Osteocyte (in vitro differentiated cells): Measurements from ENCODE around the gene CKB. TPM values are rescaled to one million over a fixed set of nuclear protein-coding genes. Genes with fewer than 3 reads are reported as not detected.

Experiments used
- DNase-seq: peaks from one replicate; pipeline ENCODE4 v3.0.0; 2021; ENCODE audit warnings: mixed read lengths; ENCODE audit not compliant: unreplicated experiment; ENCODE audit errors: extremely low spot score
- H3K27ac Mint-ChIP-seq: one replicate; pipeline ENCODE4 v1.8.0; 2021; ENCODE audit warnings: mild to moderate bottlenecking, mixed read lengths; ENCODE audit not compliant: unreplicated experiment
- H3K27me3 Mint-ChIP-seq: one replicate; pipeline ENCODE4 v1.8.0; 2021; ENCODE audit warnings: mixed read lengths; ENCODE audit not compliant: unreplicated experiment
- H3K36me3 Mint-ChIP-seq: one replicate; pipeline ENCODE4 v1.8.0; 2021; ENCODE audit warnings: mixed read lengths; ENCODE audit not compliant: unreplicated experiment
- H3K4me1 Mint-ChIP-seq: one replicate; pipeline ENCODE4 v1.8.0; 2021; ENCODE audit warnings: mixed read lengths; ENCODE audit not compliant: unreplicated experiment
- H3K4me3 Mint-ChIP-seq: one replicate; pipeline ENCODE4 v1.8.0; 2021; ENCODE audit warnings: mild to moderate bottlenecking, moderate library complexity, mixed read lengths; ENCODE audit not compliant: unreplicated experiment
- H3K9me3 Mint-ChIP-seq: one replicate; pipeline ENCODE4 v1.8.0; 2021; ENCODE audit warnings: mixed read lengths; ENCODE audit not compliant: unreplicated experiment
- total RNA-seq: library from RNA; stranded (reverse); gene quantifications from 2 replicates; pipeline ENCODE4 v1.2.1, GENCODE V29; 2021
- TF ChIP-seq, protein P1 (sequence below): fragments of 200-600 bp; sonication (generic); IDR thresholded peaks from 2 replicates; pipeline ENCODE4 v1.5.0; 2021; ENCODE audit warnings: antibody characterized with exemption, mild to moderate bottlenecking, moderate library complexity

CKB gene
- total RNA-seq, 1 donor from 2014 or later = 25.4 TPM

DNA sequence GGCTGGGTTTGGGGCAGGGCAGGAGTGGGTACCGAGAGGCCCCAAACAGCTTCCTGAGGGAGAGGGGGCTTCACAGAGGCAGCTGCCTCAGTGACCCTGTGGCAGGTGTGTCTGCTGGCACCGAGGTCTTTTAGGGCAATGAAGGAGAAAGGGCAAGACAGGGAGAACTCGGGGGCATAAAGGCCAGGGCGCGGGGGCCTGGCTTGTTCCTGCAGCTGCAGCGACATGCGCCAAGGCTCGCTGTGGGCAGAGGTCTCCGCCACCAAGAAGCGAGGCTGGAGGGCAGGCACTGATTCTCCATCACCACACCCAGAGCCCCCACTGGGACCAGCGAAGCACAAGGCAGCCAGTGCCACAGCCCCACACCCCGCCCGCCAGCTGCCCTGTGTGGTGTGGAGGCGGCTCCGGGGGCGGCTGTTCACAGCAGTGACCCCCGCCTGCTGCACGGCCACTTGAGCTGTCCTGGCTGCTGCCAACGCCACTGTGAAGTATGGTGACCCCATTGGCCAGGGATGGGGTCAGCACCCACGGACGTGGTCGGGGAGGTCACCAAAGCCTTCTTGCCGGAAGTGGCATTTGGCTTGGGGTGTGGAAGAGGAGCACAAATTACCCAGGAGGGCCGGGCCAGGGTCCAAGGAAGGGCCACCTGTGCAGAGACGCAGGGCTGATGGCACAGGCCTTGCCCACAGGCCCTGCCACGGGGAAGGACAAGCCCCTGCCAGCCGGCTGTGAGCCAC, 23.5 kb upstream of the CKB start:
- no peaks in the 10 kb centered on the region for H3K27me3 Mint-ChIP-seq
- H3K4me1 Mint-ChIP-seq = peaks cover 32% of the 10 kb centered on the region
- H3K9me3 Mint-ChIP-seq = no peaks in the 10 kb centered on the region
- DNase-seq = no peak
- no peaks in the 10 kb centered on the region for H3K36me3 Mint-ChIP-seq
- no peak overlapping the region for H3K27ac Mint-ChIP-seq
- H3K4me3 Mint-ChIP-seq = no peak overlapping the region
- TF ChIP-seq, protein P1, sequence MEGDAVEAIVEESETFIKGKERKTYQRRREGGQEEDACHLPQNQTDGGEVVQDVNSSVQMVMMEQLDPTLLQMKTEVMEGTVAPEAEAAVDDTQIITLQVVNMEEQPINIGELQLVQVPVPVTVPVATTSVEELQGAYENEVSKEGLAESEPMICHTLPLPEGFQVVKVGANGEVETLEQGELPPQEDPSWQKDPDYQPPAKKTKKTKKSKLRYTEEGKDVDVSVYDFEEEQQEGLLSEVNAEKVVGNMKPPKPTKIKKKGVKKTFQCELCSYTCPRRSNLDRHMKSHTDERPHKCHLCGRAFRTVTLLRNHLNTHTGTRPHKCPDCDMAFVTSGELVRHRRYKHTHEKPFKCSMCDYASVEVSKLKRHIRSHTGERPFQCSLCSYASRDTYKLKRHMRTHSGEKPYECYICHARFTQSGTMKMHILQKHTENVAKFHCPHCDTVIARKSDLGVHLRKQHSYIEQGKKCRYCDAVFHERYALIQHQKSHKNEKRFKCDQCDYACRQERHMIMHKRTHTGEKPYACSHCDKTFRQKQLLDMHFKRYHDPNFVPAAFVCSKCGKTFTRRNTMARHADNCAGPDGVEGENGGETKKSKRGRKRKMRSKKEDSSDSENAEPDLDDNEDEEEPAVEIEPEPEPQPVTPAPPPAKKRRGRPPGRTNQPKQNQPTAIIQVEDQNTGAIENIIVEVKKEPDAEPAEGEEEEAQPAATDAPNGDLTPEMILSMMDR = no peak

DNA sequence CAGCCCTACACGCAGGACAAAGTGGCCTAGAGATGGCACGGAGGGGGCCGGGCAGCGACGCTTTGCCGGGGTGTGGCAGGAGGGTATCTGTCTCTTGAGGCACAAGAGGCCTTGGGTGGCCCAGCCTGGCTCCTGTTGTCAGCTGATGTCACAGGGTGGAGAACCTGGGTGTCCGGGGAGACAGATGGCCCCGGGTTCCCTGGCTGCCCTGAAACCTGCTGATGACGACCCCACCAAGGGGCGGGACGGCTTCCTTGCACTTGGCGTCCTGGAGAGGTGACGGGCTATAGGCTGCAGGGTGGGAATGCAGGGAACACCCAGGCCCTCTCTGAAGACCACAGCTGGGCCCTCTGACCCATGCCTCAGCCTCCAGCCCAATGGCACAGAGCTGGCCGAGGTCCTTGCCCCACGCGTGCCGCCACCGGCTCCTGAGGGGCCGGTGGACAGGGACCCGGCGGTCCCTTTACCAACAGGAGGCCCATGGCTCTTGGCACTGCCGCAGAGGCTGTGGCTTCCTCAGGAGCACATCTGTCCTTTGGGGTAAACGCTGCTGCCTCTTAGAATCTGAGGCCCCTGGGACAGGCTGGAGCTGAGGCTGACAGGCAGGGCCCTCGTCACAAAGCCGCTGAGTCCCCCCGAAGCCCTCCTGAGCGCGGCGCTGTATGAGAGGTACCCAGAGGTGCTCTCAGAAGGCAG, 22.7 kb upstream of the CKB start:
- peaks cover 36% of the 10 kb centered on the region for H3K4me1 Mint-ChIP-seq
- H3K36me3 Mint-ChIP-seq = no peaks in the 10 kb centered on the region
- H3K27ac Mint-ChIP-seq = no peak overlapping the region
- H3K4me3 Mint-ChIP-seq = no peak overlapping the region
- H3K9me3 Mint-ChIP-seq = no peaks in the 10 kb centered on the region
- no peaks in the 10 kb centered on the region for H3K27me3 Mint-ChIP-seq
- TF ChIP-seq, protein P1 = no peak
- no peak for DNase-seq

DNA sequence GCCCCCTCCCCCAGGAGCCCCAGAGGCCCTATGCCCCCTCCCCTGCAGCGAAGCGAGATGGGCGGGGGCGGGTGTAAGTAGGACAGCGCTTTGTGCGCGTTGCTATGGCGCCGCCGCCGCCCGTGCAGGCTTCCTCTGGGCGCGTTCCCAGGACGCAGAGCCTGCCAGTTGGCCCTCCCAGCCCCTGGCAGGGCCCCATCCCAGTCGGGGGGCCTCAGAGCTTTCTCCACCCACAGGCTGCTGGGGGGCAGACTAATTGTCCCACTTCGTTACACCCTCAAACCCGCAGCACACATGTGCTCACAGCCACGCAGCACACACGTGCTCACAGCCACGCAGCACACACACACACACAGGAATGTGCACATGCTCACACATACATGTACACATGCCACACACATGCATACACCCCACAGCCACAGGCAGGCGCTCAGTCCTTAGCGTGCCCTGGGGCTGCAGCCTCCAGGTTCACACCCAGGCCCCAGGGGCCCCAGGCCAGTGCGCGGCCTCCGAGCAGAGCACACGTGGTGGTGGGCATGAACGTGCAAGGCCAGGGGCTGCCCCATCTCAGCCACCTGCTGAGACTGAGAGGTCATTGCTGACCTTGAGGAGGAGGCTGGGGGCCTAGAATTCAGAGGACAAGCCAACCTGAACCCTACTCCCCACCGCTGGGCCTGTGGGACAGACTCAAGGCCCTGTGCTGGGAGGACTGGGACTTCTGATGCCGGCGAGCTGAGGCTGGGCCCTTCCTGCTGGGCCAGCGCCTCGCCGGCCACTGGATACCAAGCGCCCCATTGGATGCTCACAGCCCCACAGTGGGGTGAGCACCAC, 22.0 kb upstream of the CKB start:
- TF ChIP-seq, protein P1 = no peak
- Mint-ChIP-seq H3K4me1 (peaks cover 37% of the 10 kb centered on the region), H3K4me3 (no peak overlapping the region), H3K36me3 (no peaks in the 10 kb centered on the region), H3K9me3 (no peaks in the 10 kb centered on the region), H3K27me3 (no peaks in the 10 kb centered on the region), H3K27ac (no peak overlapping the region)
- DNase-seq = no peak

DNA sequence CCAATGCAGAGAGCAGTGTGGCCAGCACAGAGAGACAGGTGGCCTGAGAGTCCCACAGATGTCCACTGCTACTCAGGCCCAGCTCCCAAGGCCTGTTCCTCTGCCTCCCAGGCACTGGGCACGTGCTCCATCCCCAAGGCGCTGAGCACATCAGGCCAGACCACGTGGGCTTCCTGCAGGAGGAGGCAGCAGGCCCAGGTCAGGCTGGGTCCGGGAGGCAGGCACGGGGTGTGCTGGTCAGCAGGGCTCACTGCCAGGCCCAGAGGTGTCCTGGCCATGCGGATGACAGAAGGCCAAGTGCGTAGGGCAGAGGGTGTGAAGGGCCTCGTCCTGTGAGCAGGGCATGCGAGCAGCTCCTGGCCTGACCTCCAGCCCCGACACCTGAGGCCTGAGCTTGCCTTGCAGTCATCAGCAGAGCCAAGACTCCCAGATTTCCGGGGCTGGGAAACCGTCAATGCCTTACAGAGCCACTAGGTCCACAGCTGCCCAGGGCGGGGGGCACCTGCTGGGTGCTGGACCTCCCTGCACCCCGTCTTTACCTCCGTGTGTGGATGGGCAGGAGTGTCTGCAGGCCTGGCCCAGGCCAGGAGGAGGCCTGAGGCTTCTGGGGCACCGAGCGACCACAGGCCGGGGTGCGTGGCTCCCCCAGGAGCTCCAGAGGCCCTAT, 21.2 kb upstream of the CKB start:
- Mint-ChIP-seq H3K27ac (no peak overlapping the region), H3K4me1 (peaks cover 39% of the 10 kb centered on the region), H3K9me3 (no peaks in the 10 kb centered on the region), H3K27me3 (no peaks in the 10 kb centered on the region), H3K36me3 (no peaks in the 10 kb centered on the region), H3K4me3 (no peak overlapping the region)
- no peak for DNase-seq
- TF ChIP-seq, protein P1 = no peak
